Measurements from ENCODE around the gene MOB1A.

- TF ChIP-seq CTCF (conservative IDR thresholded peaks at IDR 0.05; ENCODE audit: low read depth, low read length) (no peak), EZH2 (IDR thresholded peaks at IDR 0.05; ENCODE audit: borderline replicate concordance, low read depth, low read length, poor library complexity, severe bottlenecking) (no peak)
Observed at GRCh38 chr2:74206180-74206688, 27.6 kb upstream of the MOB1A start.

Data from A673 (cell line).